ENCODE data around the gene RELN.

- no peak for TF ChIP-seq CTCF (IDR thresholded peaks at IDR 0.05)
- TF ChIP-seq POLR2AphosphoS5 (IDR thresholded peaks at IDR 0.05; ENCODE audit: insufficient read depth in 1 of 2, low read depth in 1 of 2) = no peak
These were observed 441.8 kb downstream of the RELN start for GRCh38 chr7:103547451-103548284.
